Endothelial cell of hepatic sinusoid (primary cell): ENCODE measurements around the gene BCAS3.
"Not testable (repeated sequence)": the region's sequence is repeated elsewhere in the genome, so short reads cannot be mapped to it uniquely, and the experiment has no call there.

Source experiments
- in situ Hi-C: cut with HindIII; loops from 2 replicates; pipeline ENCODE4 v1.10.0; 2017; ENCODE audit warnings: low sequenced_read_pairs

BCAS3 gene

DNA sequence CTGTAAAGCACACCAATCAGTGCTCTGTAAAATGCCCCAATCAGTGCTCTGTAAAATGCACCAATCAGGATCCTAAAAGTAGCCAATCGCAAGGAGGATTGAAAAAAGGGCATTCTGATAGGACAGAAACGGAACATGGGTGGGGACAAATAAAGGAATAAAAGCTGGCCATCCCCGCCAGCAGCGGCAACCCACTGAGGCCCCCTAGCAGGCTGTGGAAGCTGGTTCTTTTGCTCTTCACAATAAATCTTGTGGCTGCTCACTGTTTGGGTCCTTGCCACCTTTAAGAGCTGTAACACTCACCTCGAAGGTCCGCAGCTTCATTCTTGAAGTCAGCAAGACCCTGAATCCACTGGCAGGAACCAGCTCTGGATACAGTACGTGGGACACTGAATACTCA, 559.6 kb downstream of the BCAS3 start:
- in situ Hi-C loops = no loop called here

DNA sequence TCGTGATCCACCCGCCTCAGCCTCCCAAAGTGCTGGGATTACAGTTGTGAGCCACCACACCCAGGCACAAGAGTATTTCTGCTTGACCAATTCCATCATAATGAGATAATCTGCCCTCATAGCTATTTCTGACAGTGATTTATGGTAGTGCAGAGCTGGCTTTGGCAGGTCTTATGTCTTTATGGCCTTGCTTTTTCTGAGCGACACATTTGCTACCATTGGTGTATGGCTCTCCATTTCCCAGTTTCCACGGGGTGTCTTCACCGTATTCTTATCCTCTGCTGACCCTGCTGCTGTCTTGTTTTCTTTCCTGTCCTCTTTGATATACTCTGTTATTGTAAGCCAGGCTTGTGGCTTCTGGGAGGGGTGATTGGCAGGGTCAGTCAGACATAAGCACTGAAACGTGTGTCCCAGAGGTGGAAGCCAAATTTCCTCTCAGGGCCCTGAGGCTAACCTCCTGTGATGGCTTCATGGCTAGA, 560.8 kb downstream of the BCAS3 start:
- in situ Hi-C loops = no loop called here

DNA sequence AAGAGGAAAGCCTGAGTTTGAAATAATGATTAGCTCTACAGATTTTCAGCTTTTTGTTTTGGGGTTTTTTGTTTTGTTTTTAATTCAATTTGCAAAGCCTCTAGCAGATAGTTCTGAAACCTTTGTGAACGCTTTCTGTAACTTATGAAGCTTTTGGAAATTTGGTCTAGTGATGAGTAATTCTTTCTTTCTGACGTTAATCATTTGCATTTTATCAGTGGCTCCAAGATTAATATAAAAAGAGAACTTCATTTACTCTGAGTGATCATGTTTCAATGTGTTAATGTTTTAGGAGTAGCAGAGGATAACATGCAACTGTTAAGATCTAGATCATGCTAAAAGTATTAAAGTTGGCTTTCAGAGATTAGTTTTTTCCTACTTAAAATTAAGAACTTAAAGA, 561.7 kb downstream of the BCAS3 start:
- in situ Hi-C loops = no loop called here

DNA sequence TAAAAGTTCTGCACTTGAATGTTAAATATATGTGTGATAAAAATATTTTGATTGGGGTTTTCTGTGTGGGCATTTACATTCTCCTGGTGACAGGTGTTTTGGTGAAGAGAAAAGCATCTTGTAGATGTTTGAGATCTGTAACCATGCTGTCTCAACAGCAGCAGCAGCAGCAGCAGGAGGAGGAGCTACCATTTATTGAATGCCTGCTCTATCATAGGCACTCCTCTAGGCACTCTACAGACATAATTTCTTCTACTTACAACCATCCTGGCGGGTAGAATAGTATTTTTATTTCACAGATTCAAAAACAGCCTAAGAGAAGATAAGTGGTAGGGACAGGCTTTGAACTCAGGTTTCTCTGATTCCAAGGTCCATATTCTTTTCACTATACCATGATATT, 562.3 kb downstream of the BCAS3 start:
- in situ Hi-C loops = no loop called here

GRCh38 chr17:61240851-61241468, 563.3 kb downstream of the BCAS3 start:
- in situ Hi-C loops = no loop called here

GRCh38 chr17:61244988-61245387, 567.3 kb downstream of the BCAS3 start:
- in situ Hi-C loops = not testable (repeated sequence)

- in situ Hi-C loops = no loop called here
These were observed 568.1 kb downstream of the BCAS3 start for GRCh38 chr17:61245706-61246135.

- in situ Hi-C loops = no loop called here
These were observed 569.8 kb downstream of the BCAS3 start for GRCh38 chr17:61247439-61247838.

DNA sequence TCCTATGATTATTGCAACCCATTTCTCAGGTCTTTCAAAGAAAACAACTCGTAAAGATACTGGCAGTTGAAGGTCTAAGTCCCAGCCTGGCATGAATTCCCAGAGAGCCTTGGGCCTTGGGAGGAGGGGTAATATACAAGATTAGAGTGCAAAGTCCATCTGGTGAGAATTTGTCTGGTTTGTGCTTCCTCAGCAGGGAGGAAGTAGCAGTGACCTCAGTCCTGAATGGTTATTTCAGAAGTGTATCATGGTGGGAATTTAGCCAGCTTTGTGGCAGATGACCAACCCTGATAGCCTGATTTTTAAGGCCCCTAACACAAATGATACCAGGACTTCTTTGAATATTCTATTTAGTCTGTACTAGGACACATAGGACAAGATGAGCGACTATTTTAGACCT, 570.7 kb downstream of the BCAS3 start:
- in situ Hi-C loops = no loop called here

- in situ Hi-C loops = no loop called here
These were observed 572.1 kb downstream of the BCAS3 start for GRCh38 chr17:61249649-61250299.

- in situ Hi-C loops = no loop called here
These were observed 572.8 kb downstream of the BCAS3 start for GRCh38 chr17:61250335-61250890.

GRCh38 chr17:61251939-61252865, 574.6 kb downstream of the BCAS3 start:
- in situ Hi-C loops = no loop called here

GRCh38 chr17:61253362-61253761, 575.7 kb downstream of the BCAS3 start:
- in situ Hi-C loops = no loop called here

GRCh38 chr17:61253937-61254574, 576.4 kb downstream of the BCAS3 start:
- in situ Hi-C loops = no loop called here

DNA sequence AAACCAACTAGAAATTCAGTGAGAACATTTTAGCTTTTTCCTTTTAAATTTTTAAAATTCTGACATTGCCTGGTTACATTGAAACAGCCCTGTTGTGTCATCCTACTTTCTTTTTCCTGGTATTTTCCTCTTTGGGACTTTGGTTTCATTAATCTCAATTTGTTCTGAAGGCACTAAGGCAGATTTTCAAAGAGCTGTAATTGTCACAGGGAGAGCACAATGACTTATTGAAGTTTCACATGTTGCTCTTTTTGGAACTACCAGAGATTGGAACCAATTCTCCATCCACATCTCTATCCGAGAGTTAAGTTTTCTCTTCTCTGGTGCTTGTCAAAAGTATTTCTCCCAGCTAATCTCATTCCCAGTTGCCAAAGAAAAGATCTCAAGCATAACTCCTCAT, 577.3 kb downstream of the BCAS3 start:
- in situ Hi-C loops = no loop called here

DNA sequence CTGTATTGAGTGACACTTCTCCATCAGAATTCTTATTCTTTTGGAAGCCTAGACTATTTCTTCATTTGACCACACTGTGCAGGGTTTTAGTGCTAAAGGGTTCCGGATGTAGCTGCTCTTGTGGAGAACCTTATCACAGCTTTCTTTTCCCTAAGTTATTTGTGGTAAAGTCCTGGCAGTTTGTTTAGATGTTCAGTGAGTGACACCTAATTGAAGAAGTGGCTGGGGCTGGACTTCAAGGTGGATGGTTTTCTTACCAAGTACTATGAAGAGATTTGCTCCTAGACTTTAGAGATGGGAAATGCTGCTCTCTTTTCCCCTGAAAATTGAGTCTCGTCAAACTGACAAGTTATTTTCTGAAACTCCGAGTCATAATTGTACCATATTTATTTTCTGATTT, 578.0 kb downstream of the BCAS3 start:
- in situ Hi-C loops = no loop called here

DNA sequence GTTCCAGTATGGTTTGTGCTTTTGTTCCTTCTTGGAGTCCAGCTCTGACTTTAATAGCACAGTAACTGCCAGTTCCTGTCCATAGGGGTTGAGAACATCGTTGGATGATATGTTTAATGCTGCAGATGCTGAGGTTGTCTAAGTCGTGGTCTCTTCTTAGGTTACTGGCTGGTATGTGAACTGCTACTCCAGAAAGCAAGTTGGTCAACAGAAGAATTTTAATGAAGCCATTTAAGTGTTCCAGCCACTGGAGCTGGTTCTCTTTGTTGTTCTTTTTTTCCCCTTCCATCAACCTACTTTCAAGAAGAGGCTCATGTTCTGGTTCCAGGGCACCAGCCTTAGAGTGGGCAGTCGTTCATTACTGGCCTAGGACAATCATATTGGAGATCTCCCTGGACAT, 581.7 kb downstream of the BCAS3 start:
- in situ Hi-C loops = no loop called here

GRCh38 chr17:61260071-61260797, 582.6 kb downstream of the BCAS3 start:
- in situ Hi-C loops = no loop called here

DNA sequence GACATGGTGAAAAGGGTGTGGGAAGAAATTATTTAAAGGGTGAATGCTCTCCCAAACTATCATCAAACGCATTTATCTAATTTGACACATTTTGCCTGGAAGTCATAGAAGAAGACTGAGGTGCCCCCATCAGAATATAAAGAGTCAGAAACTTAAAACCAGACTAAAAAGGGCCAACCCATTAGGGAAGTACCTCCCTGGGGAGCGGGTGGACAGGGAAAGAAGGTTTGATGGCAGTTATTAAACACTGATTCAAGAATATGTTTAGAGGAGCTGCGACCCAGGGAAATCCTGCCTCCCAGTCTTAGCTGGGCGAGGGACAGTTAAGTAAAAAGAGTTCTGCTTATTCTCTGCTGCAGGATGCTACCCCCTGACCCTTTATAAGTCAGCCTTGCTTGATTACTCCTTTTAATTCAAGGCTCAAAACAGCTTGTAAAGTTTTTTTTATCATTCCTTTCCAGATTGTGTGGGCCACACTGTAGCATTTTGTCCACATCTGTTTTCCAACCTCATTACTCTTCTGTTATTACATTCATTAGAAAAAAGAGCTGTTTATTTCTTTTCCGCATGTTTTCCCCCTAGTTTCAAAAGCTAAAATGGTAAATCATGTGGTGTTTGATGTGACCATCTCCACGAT, 583.5 kb downstream of the BCAS3 start:
- in situ Hi-C loops = no loop called here

DNA sequence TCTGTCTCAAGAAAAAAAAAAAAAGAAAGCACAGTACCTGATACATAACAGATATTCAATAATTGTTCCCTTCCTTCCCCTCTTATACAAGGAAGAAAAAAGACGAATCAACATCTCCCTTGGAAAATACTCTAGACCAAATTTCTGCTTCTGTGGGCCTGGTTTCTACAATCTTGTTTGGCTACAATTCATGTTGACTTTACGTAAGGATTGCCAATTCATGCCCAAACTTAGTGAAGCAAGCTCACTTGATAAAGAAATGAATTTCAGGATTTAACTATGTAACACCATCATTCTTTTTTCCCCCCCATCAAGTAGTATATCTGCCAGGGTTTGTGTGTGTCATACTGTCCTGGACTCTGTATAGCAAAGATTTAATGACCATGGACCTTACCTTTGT, 587.7 kb downstream of the BCAS3 start:
- in situ Hi-C loops = no loop called here
